ENCODE measurements around the gene ZNF415. TPM values are rescaled to one million over a fixed set of nuclear protein-coding genes. Genes with fewer than 3 reads are reported as not detected.

ZNF415 gene
- total RNA-seq, 1 donor from 2014 or later, result 15.6 TPM

- H3K9me3 Mint-ChIP-seq, result peaks cover 15% of the 10 kb centered on the region
- no peaks in the 10 kb centered on the region for H3K27me3 Mint-ChIP-seq
- H3K36me3 Mint-ChIP-seq, result peaks cover 23% of the 10 kb centered on the region
- no peak overlapping the region for H3K27ac Mint-ChIP-seq
- no peak for TF ChIP-seq CTCF (conservative IDR thresholded peaks at IDR 0.05)
- H3K4me3 Mint-ChIP-seq, result peak overlapping the region; percentile 26
- H3K4me1 Mint-ChIP-seq (ENCODE audit: unreplicated experiment), result peaks cover 11% of the 10 kb centered on the region
- DNase-seq (ENCODE audit: extremely low spot score, unreplicated experiment), result no peak
Measured at GRCh38 chr19:53161123-53161522, 28.4 kb upstream of the ZNF415 start.

GRCh38 chr19:53160350-53160749 is 27.6 kb upstream of the ZNF415 start:
- TF ChIP-seq CTCF (conservative IDR thresholded peaks at IDR 0.05), result no peak
- no peak overlapping the region for H3K4me3 Mint-ChIP-seq
- H3K4me1 Mint-ChIP-seq (ENCODE audit: unreplicated experiment), result peaks cover 11% of the 10 kb centered on the region
- H3K27ac Mint-ChIP-seq, result no peak overlapping the region
- H3K27me3 Mint-ChIP-seq, result no peaks in the 10 kb centered on the region
- peaks cover 8% of the 10 kb centered on the region for H3K9me3 Mint-ChIP-seq
- DNase-seq (ENCODE audit: extremely low spot score, unreplicated experiment), result no peak
- H3K36me3 Mint-ChIP-seq, result peaks cover 15% of the 10 kb centered on the region

- DNase-seq (ENCODE audit: extremely low spot score, unreplicated experiment), result peak; percentile 70
- Mint-ChIP-seq H3K27me3 (no peaks in the 10 kb centered on the region), H3K36me3 (peaks cover 17% of the 10 kb centered on the region), H3K27ac (peak overlapping the region; percentile 57), H3K9me3 (peaks cover 10% of the 10 kb centered on the region), H3K4me3 (peak overlapping the region; percentile 90), H3K4me1 (ENCODE audit: unreplicated experiment) (peaks cover 11% of the 10 kb centered on the region)
- TF ChIP-seq CTCF (conservative IDR thresholded peaks at IDR 0.05), result no peak
Measured at GRCh38 chr19:53158119-53158656, 25.5 kb upstream of the ZNF415 start.

- Mint-ChIP-seq H3K27ac (peak overlapping the region; percentile 57), H3K36me3 (peaks cover 21% of the 10 kb centered on the region), H3K4me3 (peak overlapping the region; percentile 90), H3K4me1 (ENCODE audit: unreplicated experiment) (peaks cover 11% of the 10 kb centered on the region), H3K9me3 (peaks cover 14% of the 10 kb centered on the region), H3K27me3 (no peaks in the 10 kb centered on the region)
- TF ChIP-seq CTCF (conservative IDR thresholded peaks at IDR 0.05), result no peak
- no peak for DNase-seq (ENCODE audit: extremely low spot score, unreplicated experiment)
Measured at GRCh38 chr19:53157626-53158025, 24.9 kb upstream of the ZNF415 start.

- Mint-ChIP-seq H3K27ac (peak overlapping the region; percentile 57), H3K4me1 (ENCODE audit: unreplicated experiment) (peaks cover 11% of the 10 kb centered on the region), H3K27me3 (no peaks in the 10 kb centered on the region), H3K36me3 (peaks cover 25% of the 10 kb centered on the region), H3K9me3 (peaks cover 14% of the 10 kb centered on the region), H3K4me3 (peak overlapping the region; percentile 90)
- TF ChIP-seq CTCF (conservative IDR thresholded peaks at IDR 0.05), result no peak
- DNase-seq (ENCODE audit: extremely low spot score, unreplicated experiment), result no peak
Measured at GRCh38 chr19:53156850-53157249, 24.1 kb upstream of the ZNF415 start.

GRCh38 chr19:53147645-53148044 is 14.9 kb upstream of the ZNF415 start:
- Mint-ChIP-seq H3K9me3 (peaks cover 15% of the 10 kb centered on the region), H3K4me3 (no peak overlapping the region)

More at GRCh38 chr19:53147645-53148044, 14.9 kb upstream of the ZNF415 start:
- Mint-ChIP-seq H3K27me3 (no peaks in the 10 kb centered on the region), H3K27ac (no peak overlapping the region), H3K4me1 (ENCODE audit: unreplicated experiment) (no peaks in the 10 kb centered on the region), H3K36me3 (peaks cover 74% of the 10 kb centered on the region)
- DNase-seq (ENCODE audit: extremely low spot score, unreplicated experiment), result no peak
- TF ChIP-seq CTCF (conservative IDR thresholded peaks at IDR 0.05), result no peak

All from type B pancreatic cell (in vitro differentiated cells).